HG03066 (cell line): ENCODE data around the gene CTNNA1.

Experiments
- ATAC-seq: cut with Tn5 transposase; IDR thresholded peaks from one replicate; pipeline ENCODE4 v1.9.1; 2021; ENCODE audit warnings: low read depth; ENCODE audit not compliant: unreplicated experiment

CTNNA1 gene

GRCh38 chr5:138955671-138956295 is 202.6 kb downstream of the CTNNA1 start:
- ATAC-seq = no peak

- no peak for ATAC-seq
Observed at GRCh38 chr5:138956801-138957200, 203.6 kb downstream of the CTNNA1 start.

- no peak for ATAC-seq
Observed at GRCh38 chr5:138960145-138960692, 207.0 kb downstream of the CTNNA1 start.

GRCh38 chr5:138961221-138961620 is 208.0 kb downstream of the CTNNA1 start:
- ATAC-seq = no peak

GRCh38 chr5:138961729-138962128 is 208.5 kb downstream of the CTNNA1 start:
- no peak for ATAC-seq

- no peak for ATAC-seq
Observed at GRCh38 chr5:138962614-138963370, 209.6 kb downstream of the CTNNA1 start.

- no peak for ATAC-seq
Observed at GRCh38 chr5:138963763-138964371, 210.6 kb downstream of the CTNNA1 start.

GRCh38 chr5:138964647-138965201 is 211.5 kb downstream of the CTNNA1 start:
- ATAC-seq = no peak

GRCh38 chr5:138965626-138966025 is 212.4 kb downstream of the CTNNA1 start:
- ATAC-seq = no peak

- no peak for ATAC-seq
Observed at GRCh38 chr5:138966236-138966985, 213.2 kb downstream of the CTNNA1 start.

- no peak for ATAC-seq
Observed at GRCh38 chr5:138967791-138968448, 214.7 kb downstream of the CTNNA1 start.

GRCh38 chr5:138968601-138969000 is 215.4 kb downstream of the CTNNA1 start:
- ATAC-seq = no peak

GRCh38 chr5:138969323-138970002 is 216.2 kb downstream of the CTNNA1 start:
- ATAC-seq = no peak

- ATAC-seq = no peak
Observed at GRCh38 chr5:138972230-138972629, 219.0 kb downstream of the CTNNA1 start.

GRCh38 chr5:138972836-138973235 is 219.6 kb downstream of the CTNNA1 start:
- no peak for ATAC-seq

GRCh38 chr5:138974227-138975063 is 221.2 kb downstream of the CTNNA1 start:
- ATAC-seq = no peak

- ATAC-seq = no peak
Observed at GRCh38 chr5:138975098-138975847, 222.0 kb downstream of the CTNNA1 start.

- ATAC-seq = no peak
Observed at GRCh38 chr5:138978080-138978479, 224.9 kb downstream of the CTNNA1 start.
